Fibroblast of pulmonary artery (primary cell): ENCODE results near the gene MYL12B.
"Not testable (repeated sequence)": the region's sequence is repeated elsewhere in the genome, so short reads cannot be mapped to it uniquely, and the experiment has no call there.

ENCODE experiments used
- DNase-seq: peaks from one replicate; pipeline ENCODE4 v3.0.0-alpha.2; 2010; ENCODE audit warnings: low read depth
- H3K4me3 ChIP-seq: replicated peaks from 2 replicates; pipeline ENCODE4 v1.5.1; 2011; ENCODE audit warnings: low read depth, mild to moderate bottlenecking, control low read depth, low read length, moderate library complexity
- CTCF ChIP-seq: IDR thresholded peaks from 2 replicates; pipeline ENCODE4 v1.5.1; 2011; ENCODE audit warnings: mild to moderate bottlenecking, control low read depth, low read length, inconsistent platforms; ENCODE audit errors: missing control alignments

MYL12B gene

DNA sequence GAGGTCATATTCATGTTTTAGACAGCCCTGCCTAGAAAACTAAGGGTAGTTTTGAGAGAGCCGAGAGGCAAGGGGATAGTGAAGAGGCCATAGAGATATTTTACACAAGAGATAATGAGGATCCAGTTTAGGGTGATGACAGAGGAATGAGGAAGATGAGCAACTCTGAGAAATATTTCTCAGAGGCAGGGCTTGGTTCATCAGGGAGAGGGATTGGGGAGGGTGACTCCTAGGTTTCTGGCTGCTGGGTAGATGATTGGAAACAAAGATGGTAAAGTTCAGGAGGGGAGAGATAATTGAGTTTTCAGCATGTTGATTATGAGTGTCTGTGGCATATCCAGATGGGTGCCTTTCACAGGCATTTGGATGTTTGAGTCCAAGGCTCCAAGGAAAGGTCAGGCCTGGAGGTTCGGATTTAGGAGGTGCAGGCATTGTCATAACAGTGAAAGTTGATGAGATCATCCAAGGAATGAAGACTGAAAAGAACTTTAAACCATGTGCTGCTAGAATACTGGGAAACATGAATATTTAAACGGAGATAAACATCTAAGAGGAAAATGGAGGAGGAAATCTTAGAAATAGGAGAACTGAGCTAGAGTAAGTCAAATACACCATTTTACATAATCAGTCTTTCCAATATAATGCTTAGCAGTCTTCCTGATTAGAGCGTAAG lies 7.4 kb downstream of the MYL12B start:
- no peak overlapping the region for H3K4me3 ChIP-seq
- no peak for DNase-seq
- no peak for TF ChIP-seq CTCF

DNA sequence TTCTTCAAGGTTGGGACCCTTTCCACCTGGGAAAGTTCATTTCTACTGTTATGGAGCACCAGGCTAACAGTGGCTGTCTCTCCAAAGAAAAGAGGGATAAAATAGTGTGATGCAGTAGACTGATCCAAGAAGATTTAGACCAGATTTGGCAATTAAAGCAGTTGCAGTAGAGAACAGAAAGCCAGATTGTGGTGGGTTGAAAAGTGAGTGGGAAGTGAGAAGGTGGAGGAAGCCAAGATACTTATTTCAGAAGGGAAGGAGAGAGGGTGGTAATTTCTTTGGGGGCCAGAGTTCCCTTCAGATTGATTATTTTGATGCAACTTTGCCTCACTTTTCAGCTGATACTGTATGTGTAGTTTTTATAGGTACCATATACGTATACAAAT lies 8.0 kb downstream of the MYL12B start:
- no peak for DNase-seq
- no peak for TF ChIP-seq CTCF
- no peak overlapping the region for H3K4me3 ChIP-seq

DNA sequence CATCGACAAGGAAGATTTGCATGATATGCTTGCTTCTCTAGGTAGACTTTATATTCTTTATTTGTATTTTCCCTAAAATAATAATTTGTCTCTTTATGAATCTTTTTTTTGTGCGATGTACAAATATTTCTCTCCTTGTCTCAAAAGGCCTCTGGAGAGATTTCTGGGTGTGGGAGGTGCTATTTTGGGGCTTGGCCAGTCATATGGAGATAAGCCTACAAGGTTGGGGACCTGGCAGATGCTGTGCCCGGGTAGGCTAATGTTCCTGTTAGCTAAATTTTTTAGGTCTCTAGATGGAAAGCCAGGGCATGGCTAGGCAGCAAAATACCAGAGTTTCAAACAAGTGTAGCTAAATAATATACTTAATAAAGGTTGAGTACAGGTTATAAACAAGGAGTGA lies 11.1 kb downstream of the MYL12B start:
- no peak overlapping the region for H3K4me3 ChIP-seq
- DNase-seq = no peak
- no peak for TF ChIP-seq CTCF

DNA sequence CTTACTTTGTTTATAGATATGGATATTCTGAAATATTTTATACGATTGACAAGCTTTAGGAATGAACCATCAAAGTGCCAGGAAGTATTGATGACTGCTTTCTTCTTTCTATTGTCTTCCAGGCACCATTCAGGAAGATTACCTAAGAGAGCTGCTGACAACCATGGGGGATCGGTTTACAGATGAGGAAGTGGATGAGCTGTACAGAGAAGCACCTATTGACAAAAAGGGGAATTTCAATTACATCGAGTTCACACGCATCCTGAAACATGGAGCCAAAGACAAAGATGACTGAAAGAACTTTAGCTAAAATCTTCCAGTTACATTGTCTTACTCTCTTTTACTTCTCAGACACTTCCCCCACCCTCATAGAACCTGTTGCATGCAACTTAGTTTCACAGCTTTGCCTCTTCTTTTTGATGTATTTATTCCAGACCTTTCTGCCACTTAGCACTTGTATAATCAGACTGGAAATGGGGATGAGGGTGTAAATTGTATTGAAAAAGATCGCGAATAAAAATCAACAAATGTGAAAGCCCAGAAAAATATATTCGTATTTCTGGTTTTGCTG lies 15.8 kb downstream of the MYL12B start:
- H3K4me3 ChIP-seq, DNase-seq: not testable (repeated sequence)

DNA sequence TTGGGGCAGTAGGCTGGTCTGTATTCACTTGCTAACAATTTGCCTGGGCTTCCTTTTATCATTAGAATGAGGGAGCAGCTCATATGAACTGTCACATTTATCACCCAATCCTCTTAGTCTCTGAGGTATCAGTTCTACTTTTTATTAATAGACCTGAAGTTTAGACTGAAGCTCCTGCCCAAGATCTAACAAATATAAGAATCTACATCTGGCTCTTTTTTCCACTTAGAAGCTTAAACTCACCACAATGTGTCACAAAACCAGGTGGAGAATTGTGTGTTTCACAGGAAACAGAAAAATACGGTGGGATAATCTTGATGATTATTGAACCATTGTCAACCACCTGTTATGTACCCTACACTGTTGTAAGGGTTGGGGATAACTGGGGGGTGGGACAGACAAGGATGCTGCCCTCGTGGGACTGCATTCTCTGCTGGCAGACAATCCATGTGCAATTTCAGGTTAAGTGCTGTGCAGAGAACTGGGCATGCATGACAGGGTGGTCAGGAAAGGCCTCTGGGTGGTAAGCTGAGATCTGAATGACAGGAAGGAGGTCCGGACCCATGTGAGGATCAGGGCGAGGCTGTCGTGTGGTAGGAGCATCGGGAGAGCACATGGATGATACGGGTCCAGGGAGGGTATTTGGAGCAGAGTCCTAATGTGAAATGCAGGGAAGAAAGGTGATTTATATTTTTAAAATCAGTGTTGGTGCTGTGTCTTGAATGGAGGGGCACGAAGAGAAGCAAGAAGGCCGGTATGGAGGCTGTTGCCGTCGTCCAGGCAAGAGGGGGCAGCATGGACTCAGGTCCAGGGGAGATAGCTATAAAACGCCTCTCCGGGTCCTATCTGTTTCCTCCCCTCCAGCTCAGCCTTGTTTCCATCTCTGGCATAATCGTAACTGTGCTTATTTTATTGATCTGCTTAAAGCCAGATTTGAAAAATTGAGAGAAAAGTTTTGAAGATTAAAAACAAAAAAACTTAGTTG lies 17.6 kb downstream of the MYL12B start:
- DNase-seq = no peak
- no peak overlapping the region for H3K4me3 ChIP-seq
- peak; percentile 3 for TF ChIP-seq CTCF

GRCh38 chr18:3281456-3282400 lies 19.8 kb downstream of the MYL12B start:
- TF ChIP-seq CTCF = peak; percentile 46
- no peak overlapping the region for H3K4me3 ChIP-seq
- peak; percentile 91 for DNase-seq
